SK-N-SH treated with all-trans-retinoic acid at 6 μM for 48 hours (cell line): ENCODE data around the gene MAN1A1.

Source experiments
- OSR1 ChIP-seq: fragments of 250-450 bp; sonication (Bioruptor Pico); IDR thresholded peaks from 2 replicates; pipeline ENCODE4 v1.8.0; 2022; ENCODE audit warnings: moderate library complexity, mild to moderate bottlenecking, inconsistent platforms
- PATZ1 ChIP-seq: fragments of 250-450 bp; sonication (Bioruptor Pico); IDR thresholded peaks from 2 replicates; pipeline ENCODE4 v1.8.0; 2020; ENCODE audit warnings: mild to moderate bottlenecking, moderate library complexity, borderline replicate concordance
- TSHZ2 ChIP-seq: fragments of 250-450 bp; sonication (Bioruptor Pico); IDR thresholded peaks from 2 replicates; pipeline ENCODE4 v1.5.0; 2020; ENCODE audit warnings: mild to moderate bottlenecking, moderate library complexity
- ZNF565 ChIP-seq: fragments of 450-650 bp; formaldehyde crosslinking; conservative IDR thresholded peaks from 2 replicates; pipeline ENCODE4 v1.5.0; 2020; ENCODE audit warnings: low read depth, mild to moderate bottlenecking, moderate library complexity

GRCh38 chr6:119385994-119386393 is 36.4 kb upstream of the MAN1A1 start:
- TF ChIP-seq ZNF565 (CRISPR knock-in tag) (no peak), PATZ1 (no peak), TSHZ2 (CRISPR knock-in tag) (no peak), OSR1 (CRISPR knock-in tag) (no peak)
